CD4-positive, alpha-beta T cell treated with Interleukin-1 beta for 1 hour (primary cell): ENCODE measurements around the gene SIM2.

Experiments used
- DNase-seq, 2 donors: peaks; one replicate each; pipeline ENCODE4 v3.0.0-alpha.2; 2020 to 2022

SIM2 gene

DNA sequence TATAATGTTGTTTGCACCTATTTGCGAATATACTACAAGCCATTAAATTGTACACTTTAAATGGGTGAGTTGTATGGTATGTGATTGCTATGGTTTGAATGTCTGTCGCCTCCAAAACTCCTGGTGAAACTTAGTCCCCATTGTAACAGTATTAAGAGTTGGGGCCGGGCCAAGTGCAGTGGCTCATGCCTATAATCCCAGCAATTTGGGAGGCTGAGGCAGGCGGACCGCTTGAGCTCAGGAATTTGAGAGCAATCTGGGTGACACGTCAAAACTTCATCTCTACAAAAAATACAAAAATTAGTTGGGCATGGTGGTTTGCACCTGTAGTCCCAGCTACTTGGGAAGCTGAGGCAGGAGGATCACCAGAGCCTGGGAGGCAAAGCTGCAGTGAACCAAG lies 12.0 kb upstream of the SIM2 start:
- DNase-seq, result no peak

DNA sequence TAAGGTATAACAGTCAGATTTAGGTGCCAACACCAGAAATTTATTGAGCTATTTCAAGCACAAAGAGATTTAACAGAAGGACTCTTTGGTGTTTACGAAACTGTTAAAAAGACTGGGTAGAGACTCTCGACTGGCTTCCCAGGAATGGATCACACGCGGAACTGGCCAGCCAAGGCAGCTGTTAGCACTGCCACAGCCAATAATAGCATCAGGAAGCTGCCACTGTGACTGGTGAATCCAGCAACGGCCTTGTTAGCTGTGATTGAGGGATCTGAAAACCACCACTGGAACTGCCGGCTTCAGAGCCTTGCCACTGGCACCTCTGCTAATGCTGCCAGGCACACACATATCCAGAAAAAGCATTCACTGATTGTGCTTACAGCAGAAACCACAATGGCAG lies 10.6 kb upstream of the SIM2 start:
- DNase-seq, result no peak

DNA sequence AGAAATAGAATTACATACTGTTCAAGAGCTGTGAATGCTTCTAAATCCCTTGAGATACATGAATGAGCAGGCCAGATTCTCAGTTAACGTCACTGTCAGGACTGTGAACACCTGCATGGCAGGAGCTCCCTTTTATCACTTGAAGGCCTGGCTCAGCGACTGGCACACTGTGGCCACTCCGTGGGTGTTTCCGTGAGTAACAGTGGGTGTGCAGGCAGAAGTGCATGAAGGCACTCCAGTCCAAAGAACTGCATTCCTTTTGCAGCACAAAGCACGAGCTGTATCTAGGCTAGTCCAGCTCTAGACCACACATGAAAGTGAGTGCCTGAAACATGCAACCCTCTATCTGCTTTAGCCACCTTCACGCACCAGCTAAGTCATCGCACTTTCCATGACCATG lies 9.6 kb upstream of the SIM2 start:
- no peak for DNase-seq

- DNase-seq, result no peak
Observed at GRCh38 chr21:36690628-36691554, 8.0 kb upstream of the SIM2 start.

DNA sequence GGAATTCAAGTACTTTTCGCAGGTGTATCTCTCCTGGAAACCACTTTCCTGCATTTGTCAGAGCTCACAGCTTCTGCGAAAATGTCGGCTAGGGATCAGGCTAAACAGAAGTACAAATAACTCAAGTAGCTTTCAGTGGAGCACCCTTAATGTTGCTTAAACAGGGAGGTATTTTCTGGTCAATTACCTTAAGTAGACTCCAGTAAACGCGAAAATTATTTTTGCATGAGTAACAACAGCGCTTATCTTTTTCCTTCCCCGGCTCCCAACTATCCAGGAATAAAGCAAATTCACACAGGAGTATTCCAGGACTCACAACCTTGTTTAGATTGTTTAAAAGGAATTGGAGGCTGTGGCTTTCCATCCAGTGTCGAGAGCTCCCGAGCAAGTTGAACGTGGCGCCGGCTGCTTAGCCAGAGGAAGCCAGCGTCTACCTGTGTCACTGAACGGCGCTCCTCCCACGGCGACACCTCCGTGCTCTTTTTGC lies 7.3 kb upstream of the SIM2 start:
- DNase-seq, result no peak

DNA sequence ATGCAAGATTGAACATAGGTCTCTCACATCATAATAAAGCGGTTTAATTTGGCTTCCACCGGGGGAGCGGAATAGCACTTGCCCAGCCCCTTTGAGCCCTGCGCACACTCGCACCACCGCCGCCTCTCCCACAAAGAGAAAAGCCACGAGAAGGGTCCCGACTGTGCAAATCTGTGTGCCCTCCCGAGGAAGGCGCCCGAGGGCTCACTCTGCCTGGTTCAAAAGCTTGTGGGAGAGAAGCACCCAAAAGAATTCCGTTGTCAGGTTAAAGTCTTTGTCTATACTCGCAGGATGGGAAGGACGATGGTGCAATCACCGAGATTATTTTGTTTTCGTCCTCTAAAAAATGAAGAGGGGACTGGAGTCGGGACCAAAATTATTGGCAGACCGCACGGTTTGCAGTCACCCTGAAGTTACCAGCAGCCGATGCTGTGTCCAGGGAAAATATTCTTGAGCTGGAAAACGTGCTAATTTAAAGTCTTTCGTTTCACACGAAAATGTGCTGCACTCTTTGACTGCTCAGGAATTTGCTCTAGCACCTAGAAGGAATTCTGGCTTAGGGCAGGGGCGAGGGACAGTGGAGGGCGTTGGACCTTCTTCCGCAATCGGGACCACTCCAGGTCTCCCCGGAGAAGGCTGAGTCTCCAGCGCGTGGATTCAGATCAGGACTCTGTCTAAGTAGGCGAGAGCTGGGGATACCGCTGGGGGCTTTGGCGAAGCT lies 6.6 kb upstream of the SIM2 start:
- no peak for DNase-seq

DNA sequence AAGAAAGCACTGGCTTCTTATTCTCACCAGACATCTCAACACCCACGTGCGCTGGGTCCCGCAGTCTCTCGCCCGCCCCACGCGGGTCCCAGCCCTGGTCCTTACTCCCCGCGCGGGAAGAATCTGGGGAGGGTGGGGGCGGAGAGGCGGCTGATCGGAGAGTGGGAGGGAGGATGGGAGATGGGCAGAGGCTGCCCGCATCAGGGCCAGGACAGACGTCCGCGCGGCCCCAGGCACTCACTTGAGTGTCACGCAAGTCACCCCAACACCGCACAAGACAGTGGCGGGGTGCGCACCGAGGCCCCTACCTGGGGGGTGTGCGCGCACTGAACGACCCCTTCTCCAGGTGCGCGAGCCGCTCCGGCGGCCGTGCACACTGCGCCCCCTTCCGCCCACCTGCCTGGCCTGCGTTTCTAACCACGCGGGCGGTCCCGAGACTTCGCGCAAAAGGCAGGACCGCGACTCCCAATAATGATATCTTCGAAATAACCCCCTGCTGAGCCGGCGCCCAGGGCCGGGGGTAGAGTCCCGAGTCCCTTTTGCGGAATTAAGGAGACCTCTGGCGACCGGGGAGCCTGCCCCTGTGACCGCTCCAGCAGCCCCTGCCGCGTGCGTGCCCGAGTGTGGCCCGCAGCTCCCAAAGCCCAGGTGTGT lies 6.0 kb upstream of the SIM2 start:
- DNase-seq, result no peak

DNA sequence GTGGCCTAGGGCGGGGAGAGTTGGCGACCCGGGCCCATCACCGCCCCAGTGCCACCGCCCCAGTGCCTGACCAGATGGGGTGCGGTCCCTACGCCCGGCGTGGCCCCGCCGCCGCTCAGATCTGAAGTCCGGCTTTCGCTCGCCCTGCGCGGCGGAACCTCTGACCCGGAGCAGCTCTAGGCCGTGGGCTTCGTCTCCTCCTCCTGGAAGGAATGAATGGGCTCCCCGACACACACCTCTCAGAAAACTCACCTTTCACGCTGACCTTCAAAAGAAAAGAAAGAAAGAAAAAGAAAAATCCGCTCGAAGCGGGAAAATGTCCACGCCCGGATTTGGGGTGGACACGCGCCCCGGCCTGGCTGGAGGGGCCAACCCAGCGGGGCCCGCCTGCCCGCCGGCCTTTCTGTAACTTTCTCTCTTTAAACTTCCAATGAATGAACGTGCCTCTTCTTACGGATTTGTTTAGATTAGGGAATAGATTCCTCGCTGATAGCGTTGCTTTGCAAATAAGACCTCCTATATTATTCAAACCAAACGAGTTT lies 5.4 kb upstream of the SIM2 start:
- DNase-seq, result no peak

DNA sequence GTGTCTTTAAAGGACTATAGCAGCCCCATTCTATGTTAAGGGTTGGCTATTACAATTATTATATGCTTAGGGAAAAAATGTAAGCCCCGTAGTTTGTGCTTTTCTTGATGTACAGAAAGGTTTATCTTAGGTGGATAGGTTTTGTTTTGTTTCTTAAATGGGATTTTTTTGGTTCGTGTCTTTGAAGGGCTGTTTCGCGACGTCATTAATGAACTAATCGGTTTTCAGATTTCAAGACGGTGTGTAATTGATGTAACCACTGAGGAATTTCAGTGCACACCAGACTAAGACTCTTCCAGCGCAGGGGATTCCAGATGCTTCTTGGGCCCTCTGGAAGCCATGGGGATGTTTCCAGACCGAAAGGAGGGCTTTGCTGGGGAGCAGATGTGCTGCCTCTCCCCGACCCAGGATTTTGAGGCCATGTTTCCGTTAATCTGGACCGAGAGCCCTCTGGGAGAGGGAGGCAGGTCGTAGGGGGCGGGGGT lies 4.8 kb upstream of the SIM2 start:
- DNase-seq, result no peak

- DNase-seq, result no peak
Observed at GRCh38 chr21:36694593-36695282, 4.2 kb upstream of the SIM2 start.

DNA sequence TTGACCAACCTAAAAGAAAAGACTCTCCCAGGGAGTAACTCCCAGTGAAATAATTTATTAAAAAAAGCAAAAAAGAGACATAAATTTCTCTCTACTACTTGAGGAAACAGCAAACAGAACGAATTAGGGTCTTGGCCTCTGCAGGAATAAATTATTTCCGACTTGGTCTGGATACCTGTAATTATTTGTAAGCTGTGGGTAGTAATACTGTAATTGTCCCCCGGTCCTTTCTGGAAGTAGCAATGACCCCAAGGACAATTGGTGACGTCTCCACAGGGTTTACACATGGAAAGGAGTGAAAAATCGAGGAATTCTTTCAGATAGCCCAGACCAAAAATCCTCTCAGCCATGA lies 3.7 kb upstream of the SIM2 start:
- DNase-seq, result no peak

- DNase-seq, result no peak
Observed at GRCh38 chr21:36695671-36696389, 3.1 kb upstream of the SIM2 start.

GRCh38 chr21:36696390-36697059 lies 2.4 kb upstream of the SIM2 start:
- no peak for DNase-seq

DNA sequence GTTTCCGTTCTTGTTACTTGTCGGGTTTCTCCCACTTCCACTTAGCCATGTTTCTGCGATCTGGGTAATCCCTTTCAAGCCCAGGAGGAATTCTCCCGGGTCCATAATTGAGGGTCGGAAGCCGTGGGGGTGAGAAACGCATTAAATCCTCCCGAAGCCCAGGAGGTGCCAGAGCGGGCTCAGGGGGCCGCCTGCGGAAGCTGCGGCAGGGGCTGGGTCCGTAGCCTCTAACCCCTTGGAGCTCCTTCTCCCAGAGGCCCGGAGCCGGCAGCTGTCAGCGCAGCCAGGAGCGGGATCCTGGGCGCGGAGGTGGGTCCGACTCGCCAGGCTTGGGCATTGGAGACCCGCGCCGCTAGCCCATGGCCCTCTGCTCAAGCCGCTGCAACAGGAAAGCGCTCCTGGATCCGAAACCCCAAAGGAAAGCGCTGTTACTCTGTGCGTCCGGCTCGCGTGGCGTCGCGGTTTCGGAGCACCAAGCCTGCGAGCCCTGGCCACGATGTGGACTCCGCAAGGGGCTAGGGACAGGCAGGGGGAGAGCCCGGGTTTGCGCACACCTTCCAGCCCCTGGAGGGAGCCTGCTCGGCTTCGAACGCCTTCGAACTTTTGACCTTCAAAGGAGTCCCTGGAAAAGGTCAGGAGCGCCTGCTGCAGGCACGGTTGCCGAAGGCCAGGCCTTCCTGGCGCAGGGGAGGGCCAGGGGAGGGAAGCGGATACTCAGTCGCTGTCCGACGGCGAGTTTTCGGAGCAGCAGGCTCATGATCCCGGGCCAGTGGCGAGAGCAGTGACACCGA lies 1.7 kb upstream of the SIM2 start:
- no peak for DNase-seq

GRCh38 chr21:36697851-36698384 lies 997 bp upstream of the SIM2 start:
- no peak for DNase-seq

DNA sequence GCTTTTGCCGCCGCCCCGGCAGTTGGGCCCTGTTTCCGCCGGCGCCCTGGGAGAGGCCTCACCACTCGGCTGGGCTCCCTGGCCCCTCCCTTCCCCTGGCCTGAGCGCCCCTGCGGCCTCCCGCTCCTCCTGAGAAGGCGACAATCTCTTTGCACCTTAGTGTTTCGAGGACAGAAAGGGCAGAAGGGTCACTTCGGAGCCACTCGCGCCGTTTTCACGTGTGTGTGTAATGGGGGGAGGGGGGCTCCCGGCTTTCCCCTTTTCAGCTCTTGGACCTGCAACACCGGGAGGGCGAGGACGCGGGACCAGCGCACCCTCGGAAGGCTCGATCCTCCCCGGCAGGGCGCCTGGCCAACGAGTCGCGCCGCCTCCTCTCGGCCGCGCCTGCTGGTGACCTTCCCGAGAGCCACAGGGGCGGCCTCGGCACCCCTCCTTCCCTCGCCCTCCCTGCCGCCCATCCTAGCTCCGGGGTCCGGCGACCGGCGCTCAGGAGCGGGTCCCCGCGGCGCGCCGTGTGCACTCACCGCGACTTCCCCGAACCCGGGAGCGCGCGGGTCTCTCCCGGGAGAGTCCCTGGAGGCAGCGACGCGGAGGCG lies 432 bp upstream of the SIM2 start:
- DNase-seq, result no peak

DNA sequence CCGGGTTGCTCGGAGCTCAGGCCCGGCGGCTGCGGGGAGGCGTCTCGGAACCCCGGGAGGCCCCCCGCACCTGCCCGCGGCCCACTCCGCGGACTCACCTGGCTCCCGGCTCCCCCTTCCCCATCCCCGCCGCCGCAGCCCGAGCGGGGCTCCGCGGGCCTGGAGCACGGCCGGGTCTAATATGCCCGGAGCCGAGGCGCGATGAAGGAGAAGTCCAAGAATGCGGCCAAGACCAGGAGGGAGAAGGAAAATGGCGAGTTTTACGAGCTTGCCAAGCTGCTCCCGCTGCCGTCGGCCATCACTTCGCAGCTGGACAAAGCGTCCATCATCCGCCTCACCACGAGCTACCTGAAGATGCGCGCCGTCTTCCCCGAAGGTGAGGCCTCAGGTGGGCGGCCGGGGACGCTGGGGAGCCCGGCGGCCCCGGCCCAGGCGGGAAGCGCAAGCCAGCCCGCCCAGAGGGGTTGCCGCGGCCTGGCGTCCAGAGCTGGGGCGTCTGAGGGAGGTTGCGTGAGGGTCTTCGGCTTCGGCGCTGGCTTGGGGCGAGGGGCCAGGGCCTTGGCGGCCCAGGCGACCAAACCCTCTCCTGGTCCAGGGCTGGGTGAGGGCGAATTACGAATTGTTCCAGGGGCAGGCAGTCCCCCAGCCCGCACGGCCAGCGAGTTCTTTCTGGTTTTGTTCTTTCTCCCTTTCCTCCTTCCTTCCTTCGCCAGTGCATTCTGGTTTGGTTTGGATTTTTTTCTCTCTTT lies 805 bp downstream of the SIM2 start:
- no peak for DNase-seq

DNA sequence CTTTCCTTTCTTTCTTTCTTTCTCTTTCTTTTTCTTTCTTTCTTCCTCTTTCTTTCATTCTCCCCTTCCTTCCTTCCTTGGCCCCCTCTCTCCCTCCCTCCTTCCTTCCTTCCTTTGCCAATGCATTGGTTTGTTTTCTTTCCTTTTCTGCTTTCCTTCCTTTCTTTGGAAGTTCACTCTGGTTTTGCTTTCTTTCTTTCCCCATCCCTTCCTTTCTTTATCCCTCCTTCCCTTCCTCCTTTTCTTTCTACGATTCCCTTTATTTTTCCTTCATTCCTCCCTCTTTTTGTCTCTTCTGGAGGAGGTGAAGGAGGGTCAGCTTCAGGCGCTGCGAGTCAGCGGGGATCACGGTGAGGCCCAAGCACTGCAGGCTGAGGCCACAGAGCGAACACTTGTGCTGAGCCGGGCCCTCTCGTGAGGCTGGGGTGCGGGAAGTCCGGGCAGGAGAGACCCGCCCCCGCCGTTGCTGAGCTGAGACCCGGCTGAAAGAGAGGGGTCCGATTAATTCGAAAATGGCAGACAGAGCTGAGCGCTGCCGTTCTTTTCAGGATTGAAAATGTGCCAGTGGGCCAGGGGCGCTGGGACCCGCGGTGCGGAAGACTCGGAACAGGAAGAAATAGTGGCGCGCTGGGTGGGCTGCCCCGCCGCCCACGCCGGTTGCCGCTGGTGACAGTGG lies 1.5 kb downstream of the SIM2 start:
- no peak for DNase-seq
